Activated T-cell treated with anti-CD3 and anti-CD28 coated beads, Interleukin-2, amount 50 U/mL, for 72 hours (primary cell): Measurements from ENCODE around the gene ELK3. TPM values are rescaled to one million over a fixed set of nuclear protein-coding genes. Genes with fewer than 3 reads are reported as not detected.

Experiments used
- ATAC-seq, 2 donors: fragments of 150-1000 bp; cut with Tn5 transposase; replicated peaks in 1 of 2; 2 replicates each; pipeline ENCODE4 v1.10.0; 2021; ENCODE audit warnings: moderate library complexity in 2 of 2, mild to moderate bottlenecking in 1 of 2
- DNase-seq, 2 donors: peaks; one replicate each; pipeline ENCODE4 v3.0.0; 2021 to 2022; ENCODE audit warnings: mixed read lengths in 1 of 2
- H3K27ac Mint-ChIP-seq: one replicate; pipeline ENCODE4 v1.8.0; 2022; ENCODE audit warnings: mild to moderate bottlenecking, moderate library complexity, mixed read lengths
- H3K27me3 Mint-ChIP-seq: one replicate; pipeline ENCODE4 v1.8.0; 2022; ENCODE audit warnings: low read depth, mixed read lengths
- H3K36me3 Mint-ChIP-seq, 2 donors: one replicate each; pipeline ENCODE4 v1.8.0; 2022; ENCODE audit warnings: mixed read lengths in 2 of 2, mild to moderate bottlenecking in 1 of 2; ENCODE audit not compliant: insufficient read depth in 2 of 2
- H3K4me1 Mint-ChIP-seq: one replicate; pipeline ENCODE4 v1.8.0; 2022; ENCODE audit warnings: low read depth, mixed read lengths
- H3K4me3 Mint-ChIP-seq, 2 donors: one replicate each; pipeline ENCODE4 v1.8.0; 2022; ENCODE audit warnings: mild to moderate bottlenecking in 2 of 2, mixed read lengths in 2 of 2, moderate library complexity in 2 of 2
- H3K9me3 Mint-ChIP-seq, 2 donors: one replicate each; pipeline ENCODE4 v1.8.0; 2022; ENCODE audit warnings: mixed read lengths in 2 of 2
- total RNA-seq, 2 donors: library from RNA; stranded (reverse); gene quantifications; one replicate each; pipeline ENCODE4 v1.2.3, GENCODE V29; 2022

ELK3 gene
- total RNA-seq, 2 donors from 2014 or later, result 31.2 to 34.9 TPM

DNA sequence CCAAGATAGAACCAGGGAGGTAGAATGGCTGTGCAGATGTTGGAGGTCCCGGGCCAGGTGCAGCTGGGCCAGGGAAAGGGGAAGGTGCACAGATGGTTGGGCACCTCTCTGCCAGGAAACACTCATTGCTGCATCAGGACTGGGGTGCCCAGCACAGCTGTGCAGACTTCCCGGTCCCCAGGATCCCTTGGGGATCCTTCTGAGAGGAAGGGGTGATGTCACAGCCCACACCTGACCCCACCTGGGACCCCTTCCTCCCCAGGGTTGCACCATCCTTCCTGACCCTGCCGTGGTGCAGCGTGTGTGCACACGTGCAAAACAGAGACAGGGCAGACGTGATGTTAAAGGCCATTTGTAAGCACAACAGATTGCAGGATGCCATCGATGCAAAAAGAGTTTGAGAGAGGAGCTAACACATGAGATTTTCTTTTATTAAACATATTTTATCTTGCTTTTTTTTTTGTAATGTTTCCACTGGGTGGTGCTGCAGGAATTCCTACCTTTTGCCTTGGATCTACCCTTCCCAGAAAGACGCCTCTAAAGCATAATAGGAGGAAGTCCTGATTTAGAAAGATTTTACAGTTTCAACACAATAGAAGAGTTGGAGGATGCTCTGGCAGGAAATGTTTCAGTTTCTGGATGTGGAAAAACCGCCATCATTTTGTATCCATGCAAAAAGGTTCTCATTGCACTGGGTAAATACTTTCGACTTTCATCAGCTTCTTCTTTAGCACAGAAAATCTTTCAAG lies 14.8 kb downstream of the ELK3 start:
- peak; percentile 17 to 28 for ATAC-seq
- H3K4me3 Mint-ChIP-seq, result peak overlapping the region; percentile 81 to 89

DNA sequence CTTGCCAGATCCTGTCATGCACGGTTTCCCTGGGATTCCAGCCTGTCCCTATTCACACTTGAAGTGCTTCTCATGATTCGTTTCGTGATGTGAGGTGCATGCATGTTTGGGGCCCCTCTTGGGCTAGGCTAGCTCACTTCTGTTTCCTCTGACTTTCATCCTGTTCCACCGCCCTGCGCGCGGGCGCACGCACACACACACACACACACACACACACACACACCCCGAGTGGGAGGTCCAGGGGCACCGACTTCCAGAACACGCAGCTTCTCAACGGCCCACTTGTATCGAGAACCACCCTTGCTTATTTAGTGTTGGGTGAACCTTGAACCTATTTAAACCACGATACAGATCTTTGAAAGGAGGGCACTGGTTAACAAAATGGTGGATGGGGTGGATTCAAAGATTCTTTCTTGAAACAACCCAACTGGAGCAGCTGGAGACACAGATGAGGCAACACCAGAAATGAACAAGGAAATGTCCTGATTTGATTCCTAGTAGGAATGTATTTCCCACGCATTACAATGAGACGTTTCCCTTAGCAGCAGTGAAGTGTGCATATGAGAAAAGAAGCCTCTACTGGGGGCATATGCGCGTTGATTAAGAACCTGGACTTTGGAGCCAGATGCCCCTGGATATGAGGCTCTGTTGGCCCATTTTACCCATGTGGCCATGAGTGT lies 16.3 kb downstream of the ELK3 start:
- DNase-seq, result peak; percentile 54 to 63
- ATAC-seq, result peak; percentile 50 to 59
- Mint-ChIP-seq H3K9me3 (no peaks in the 10 kb centered on the region), H3K27ac (peak overlapping the region; percentile 83), H3K4me1 (peaks cover 100% of the 10 kb centered on the region), H3K27me3 (no peaks in the 10 kb centered on the region), H3K4me3 (peak overlapping the region; percentile 81 to 89), H3K36me3 (peaks cover 0 to 2% of the 10 kb centered on the region in 2 donors)

More for the DNA sequence above, 14.8 kb downstream of the ELK3 start:
- Mint-ChIP-seq H3K36me3 (peaks cover 0 to 2% of the 10 kb centered on the region in 2 donors), H3K9me3 (no peaks in the 10 kb centered on the region), H3K4me1 (peaks cover 100% of the 10 kb centered on the region), H3K27me3 (no peaks in the 10 kb centered on the region), H3K27ac (peak overlapping the region; percentile 83)
- no peak for DNase-seq

DNA sequence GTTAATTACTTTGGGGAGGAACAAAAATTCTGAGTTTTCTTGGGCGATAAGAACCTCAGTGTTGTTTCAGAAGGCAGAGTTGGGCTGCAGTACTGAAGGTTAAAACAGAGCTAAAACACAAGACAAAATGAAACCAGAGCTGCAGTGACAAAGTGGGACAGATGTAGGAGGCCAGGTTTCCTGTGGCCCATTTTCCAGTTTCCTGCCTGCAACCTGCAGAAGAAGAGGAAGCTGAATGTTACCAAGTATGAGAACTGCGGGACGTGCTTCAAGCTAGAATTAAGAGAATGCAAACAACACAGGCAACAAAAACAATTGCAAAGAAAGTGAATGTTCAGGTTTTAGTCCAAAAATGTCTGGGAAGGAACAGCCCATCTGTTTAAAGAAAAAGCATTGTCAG lies 17.8 kb downstream of the ELK3 start:
- Mint-ChIP-seq H3K27me3 (no peaks in the 10 kb centered on the region), H3K27ac (peak overlapping the region; percentile 83), H3K4me1 (peaks cover 94% of the 10 kb centered on the region), H3K9me3 (no peaks in the 10 kb centered on the region), H3K4me3 (peak overlapping the region; percentile 77 to 78), H3K36me3 (peaks cover 0 to 4% of the 10 kb centered on the region in 2 donors)
- ATAC-seq (no peak), DNase-seq (no peak)

DNA sequence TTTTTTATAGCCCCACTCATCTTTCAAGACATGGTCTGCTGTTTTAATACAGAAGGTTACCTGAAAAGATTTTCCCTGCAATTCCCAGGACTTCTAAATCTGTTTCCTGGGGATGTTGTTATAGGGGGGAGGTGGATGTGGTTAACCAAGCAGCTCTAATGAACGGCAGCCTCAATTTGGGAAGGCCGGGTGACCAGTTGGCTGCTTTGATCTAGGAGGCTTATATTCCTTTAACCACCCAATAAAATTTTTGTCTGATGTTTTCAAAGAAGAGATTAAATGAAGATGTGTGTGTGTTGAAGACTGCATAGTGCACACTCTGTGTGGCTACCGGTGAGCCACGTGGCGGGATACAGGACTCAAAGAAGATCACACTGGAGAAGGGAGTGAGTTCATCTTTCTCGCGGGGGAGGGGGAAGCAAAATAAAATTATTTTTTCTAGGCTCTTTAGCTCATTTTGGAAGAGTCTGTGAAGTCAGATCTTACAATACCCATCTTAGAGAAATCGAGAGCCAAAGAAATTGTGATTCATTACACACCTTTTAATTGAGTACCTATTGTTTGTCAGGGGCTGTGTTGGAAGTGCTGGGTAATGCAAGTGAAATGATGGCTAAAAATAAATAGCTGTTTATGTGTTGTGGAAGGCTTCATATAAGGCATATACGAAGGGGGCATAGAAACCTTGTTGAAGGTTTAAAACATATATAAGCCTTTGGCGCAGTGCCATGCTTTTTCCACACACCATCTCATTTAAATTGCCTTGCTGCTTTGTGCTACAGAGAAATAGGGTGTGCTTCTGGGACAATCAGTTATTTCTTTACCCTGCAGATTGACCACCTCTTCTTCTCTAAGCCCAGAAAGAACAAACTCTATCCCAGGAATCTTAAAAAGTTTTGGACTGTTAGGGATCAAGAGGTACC lies 18.5 kb downstream of the ELK3 start:
- Mint-ChIP-seq H3K27ac (peak overlapping the region; percentile 83), H3K4me3 (peak overlapping the region; percentile 77 to 78), H3K27me3 (no peaks in the 10 kb centered on the region)

DNA sequence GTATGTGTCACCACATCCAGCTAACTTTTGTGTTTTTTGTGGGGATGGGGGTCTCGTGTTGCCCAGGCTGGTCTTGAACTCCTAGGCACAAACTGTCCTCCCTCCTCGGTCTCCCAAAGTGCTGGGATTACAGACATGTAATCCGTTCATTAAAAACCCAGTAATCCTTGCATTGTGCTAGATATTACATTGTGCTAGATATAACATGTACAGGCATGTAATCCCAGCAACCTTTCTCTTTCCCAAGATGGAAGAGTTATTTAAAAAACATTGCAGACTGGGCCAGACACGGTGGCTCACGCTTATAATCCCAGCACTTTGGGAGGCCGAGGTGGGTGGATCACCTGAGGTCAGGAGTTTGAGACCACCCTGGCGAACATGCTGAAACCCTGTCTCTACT lies 19.7 kb downstream of the ELK3 start:
- H3K4me3 Mint-ChIP-seq, result peak overlapping the region in 1 of 2 donors; percentile 20
- no peak for ATAC-seq

More for the DNA sequence above, 18.5 kb downstream of the ELK3 start:
- peaks cover 0 to 6% of the 10 kb centered on the region in 2 donors for H3K36me3 Mint-ChIP-seq
- H3K9me3 Mint-ChIP-seq, result no peaks in the 10 kb centered on the region
- ATAC-seq, result peak; percentile 30 to 35
- H3K4me1 Mint-ChIP-seq, result peaks cover 91% of the 10 kb centered on the region
- no peak for DNase-seq

DNA sequence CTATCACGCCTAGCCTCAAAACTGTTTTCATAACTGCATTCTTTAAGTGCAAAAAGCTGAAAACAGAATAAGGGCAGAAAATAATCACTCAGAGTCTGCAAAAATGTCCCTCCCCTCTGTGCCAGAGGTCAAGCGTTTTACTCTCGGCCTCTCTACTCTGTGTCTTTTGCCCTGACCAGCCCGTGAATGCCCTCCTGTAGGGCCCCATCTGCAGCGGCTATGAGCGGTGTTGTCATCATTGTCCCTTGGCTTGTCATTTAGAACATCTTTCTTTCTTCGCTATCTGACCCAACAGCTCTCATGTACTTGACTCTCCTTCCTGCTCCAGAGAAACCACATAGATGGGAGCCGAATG lies 21.7 kb downstream of the ELK3 start:
- no peaks in the 10 kb centered on the region for H3K9me3 Mint-ChIP-seq
- peak overlapping the region; percentile 13 for H3K27ac Mint-ChIP-seq
- ATAC-seq (no peak), DNase-seq (no peak)
- H3K27me3 Mint-ChIP-seq, result no peaks in the 10 kb centered on the region
- peak overlapping the region; percentile 9 to 31 for H3K4me3 Mint-ChIP-seq
- peaks cover 80% of the 10 kb centered on the region for H3K4me1 Mint-ChIP-seq
- H3K36me3 Mint-ChIP-seq, result peaks cover 2 to 8% of the 10 kb centered on the region in 2 donors

More for the DNA sequence above, 19.7 kb downstream of the ELK3 start:
- no peak overlapping the region for H3K27ac Mint-ChIP-seq
- peaks cover 0 to 8% of the 10 kb centered on the region in 2 donors for H3K36me3 Mint-ChIP-seq
- H3K27me3 Mint-ChIP-seq, result no peaks in the 10 kb centered on the region
- peaks cover 85% of the 10 kb centered on the region for H3K4me1 Mint-ChIP-seq
- DNase-seq, result no peak
- H3K9me3 Mint-ChIP-seq, result no peaks in the 10 kb centered on the region

DNA sequence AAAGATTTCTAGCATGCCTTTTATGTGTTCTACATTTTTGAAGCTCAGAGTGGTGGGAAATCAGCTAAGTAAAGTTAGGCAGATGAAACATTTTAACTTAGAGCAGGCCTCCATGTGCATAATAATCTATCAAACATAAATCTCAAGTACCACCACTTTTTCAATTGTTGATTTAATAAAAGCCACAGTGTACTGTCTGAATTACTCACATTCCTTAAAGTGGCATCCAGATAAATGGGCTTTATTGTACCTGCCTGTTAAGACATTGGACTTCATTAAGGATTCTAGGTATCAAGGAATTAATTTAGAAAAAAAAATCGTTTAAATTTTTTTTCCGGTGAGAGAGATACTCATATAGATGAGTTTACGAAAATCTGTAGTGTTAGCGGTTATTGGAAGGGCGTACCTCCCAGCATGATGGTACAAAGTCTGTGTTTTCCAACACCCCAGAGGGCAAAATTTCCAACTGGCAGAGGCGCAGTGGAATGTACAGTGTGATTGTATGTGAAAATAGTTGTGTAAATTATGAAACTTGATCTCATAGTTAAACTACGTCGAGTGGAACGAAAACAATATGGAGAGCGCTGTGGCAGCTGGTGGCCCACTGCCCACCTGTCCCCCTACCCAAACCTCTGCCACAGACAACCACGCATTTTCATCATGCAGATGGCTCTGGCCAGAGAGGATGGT lies 25.0 kb downstream of the ELK3 start:
- H3K36me3 Mint-ChIP-seq, result peaks cover 9 to 17% of the 10 kb centered on the region in 2 donors
- no peaks in the 10 kb centered on the region for H3K9me3 Mint-ChIP-seq
- H3K27me3 Mint-ChIP-seq, result no peaks in the 10 kb centered on the region
- peak overlapping the region; percentile 51 for H3K27ac Mint-ChIP-seq
- peaks cover 53% of the 10 kb centered on the region for H3K4me1 Mint-ChIP-seq
- DNase-seq (no peak), ATAC-seq (no peak)
- no peak overlapping the region for H3K4me3 Mint-ChIP-seq

DNA sequence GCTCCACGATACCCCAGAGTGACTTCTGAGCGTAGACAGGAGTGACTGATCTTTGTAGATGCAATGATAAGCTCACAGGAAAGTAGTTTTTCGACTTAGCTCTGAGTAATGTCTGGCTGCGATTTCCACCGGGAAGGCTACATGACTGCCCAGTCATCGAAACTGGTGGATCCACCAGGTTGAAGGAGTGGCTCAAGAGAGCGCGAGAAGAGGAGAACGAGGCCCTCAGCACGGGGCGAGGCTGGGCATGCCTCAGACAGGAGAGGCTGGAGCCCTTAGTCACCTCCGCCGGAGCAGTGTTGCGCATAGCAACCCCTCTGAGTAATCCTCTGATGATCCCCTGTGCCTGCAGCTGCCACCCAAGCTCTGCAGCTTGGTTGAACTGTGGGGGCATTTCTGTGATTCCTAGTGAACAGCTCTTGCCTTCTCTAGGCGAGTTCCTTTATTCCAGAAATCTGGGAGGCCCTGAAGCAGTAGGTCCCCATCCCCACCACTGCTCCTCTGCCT lies 25.6 kb downstream of the ELK3 start:
- H3K27me3 Mint-ChIP-seq, result no peaks in the 10 kb centered on the region

DNA sequence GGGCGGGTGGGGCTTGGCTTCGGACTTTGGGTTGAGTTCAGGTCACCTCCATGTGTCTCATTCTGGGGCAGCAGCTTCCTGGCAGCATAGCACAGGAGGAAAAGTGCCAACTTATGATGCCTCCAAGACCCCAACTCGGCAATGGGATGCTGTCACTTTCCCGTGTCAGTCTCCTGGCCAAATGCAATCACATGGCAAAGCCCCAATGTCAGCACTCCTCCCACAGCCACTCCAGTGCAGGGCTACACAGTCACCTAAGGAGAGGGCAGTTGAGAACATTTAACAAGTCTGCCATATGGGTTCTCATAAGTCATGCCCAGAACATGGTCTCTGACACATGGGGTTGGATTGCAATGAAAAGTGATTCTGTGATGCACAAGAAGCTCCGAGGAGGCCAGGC lies 26.7 kb downstream of the ELK3 start:
- H3K27ac Mint-ChIP-seq, result no peak overlapping the region
- peaks cover 9 to 17% of the 10 kb centered on the region in 2 donors for H3K36me3 Mint-ChIP-seq
- no peak overlapping the region for H3K4me3 Mint-ChIP-seq
- ATAC-seq (no peak), DNase-seq (no peak)
- no peaks in the 10 kb centered on the region for H3K9me3 Mint-ChIP-seq
- H3K27me3 Mint-ChIP-seq, result no peaks in the 10 kb centered on the region
- peaks cover 38% of the 10 kb centered on the region for H3K4me1 Mint-ChIP-seq

More for the DNA sequence above, 25.6 kb downstream of the ELK3 start:
- no peak for DNase-seq
- Mint-ChIP-seq H3K27ac (peak overlapping the region; percentile 14), H3K4me1 (peaks cover 47% of the 10 kb centered on the region), H3K4me3 (no peak overlapping the region), H3K36me3 (peaks cover 9 to 19% of the 10 kb centered on the region in 2 donors), H3K9me3 (no peaks in the 10 kb centered on the region)
- ATAC-seq, result peak; percentile 41 to 46

DNA sequence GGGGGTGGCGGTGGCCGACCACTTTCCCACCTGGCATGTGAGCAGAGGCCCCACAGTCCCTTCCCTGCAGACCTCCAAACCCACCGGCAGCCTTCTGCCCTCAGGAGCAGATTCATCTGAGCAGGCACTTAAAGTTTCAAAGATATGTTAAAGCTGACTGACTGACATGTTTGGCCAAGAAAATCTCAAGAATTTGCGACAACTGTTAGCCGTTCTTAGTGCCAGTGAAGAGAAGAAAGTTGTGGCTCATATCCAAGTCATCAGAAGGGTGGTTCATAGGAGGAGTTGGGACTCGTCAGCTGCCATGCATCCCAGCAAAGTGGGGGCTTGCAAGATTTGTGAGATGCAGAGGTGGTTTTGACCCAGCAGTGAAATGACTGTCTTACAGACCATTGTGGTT lies 27.2 kb downstream of the ELK3 start:
- H3K4me3 Mint-ChIP-seq, result no peak overlapping the region
- ATAC-seq (no peak), DNase-seq (no peak)
- peaks cover 37% of the 10 kb centered on the region for H3K4me1 Mint-ChIP-seq
- peaks cover 9 to 17% of the 10 kb centered on the region in 2 donors for H3K36me3 Mint-ChIP-seq
- no peak overlapping the region for H3K27ac Mint-ChIP-seq
- no peaks in the 10 kb centered on the region for H3K9me3 Mint-ChIP-seq
- no peaks in the 10 kb centered on the region for H3K27me3 Mint-ChIP-seq

DNA sequence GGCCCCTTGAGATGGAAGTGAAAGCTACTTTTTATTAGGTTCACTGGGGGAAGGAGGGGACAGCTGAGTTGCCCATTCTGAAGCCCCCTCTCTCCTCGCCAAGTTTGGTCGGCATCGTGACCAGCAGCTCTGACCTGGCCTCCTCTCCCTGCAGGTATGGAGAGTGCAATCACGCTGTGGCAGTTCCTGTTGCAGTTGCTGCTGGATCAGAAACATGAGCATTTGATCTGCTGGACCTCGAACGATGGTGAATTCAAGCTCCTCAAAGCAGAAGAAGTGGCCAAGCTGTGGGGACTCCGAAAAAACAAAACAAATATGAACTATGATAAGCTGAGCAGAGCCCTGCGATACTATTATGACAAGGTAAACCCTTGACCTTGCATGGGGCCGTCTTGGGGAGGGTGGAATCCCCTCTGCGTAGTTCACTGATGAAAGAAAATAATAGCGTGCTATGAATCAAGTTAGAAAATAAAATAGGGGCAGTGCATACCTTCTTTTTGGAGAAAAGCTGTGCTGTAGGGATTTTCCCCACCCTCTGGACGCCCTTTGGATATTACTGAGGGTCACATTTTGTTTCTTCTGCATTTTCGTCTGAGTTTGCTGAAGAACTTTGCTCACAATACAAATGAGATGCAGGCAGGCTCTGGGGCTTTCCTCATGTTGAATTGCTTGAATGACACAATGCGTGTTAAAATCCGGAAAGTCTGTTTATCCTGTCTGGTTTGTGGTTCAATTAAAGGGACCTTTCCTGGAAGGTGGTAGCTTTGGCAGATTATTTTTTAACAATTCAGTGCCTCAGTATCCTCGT lies 29.4 kb downstream of the ELK3 start:
- Mint-ChIP-seq H3K36me3 (peaks cover 11% of the 10 kb centered on the region in 2 donors), H3K4me1 (peaks cover 42% of the 10 kb centered on the region), H3K9me3 (no peaks in the 10 kb centered on the region), H3K27ac (peak overlapping the region; percentile 78), H3K27me3 (no peaks in the 10 kb centered on the region), H3K4me3 (peak overlapping the region in 1 of 2 donors; percentile 55)
- no peak for DNase-seq
- peak; percentile 33 to 63 for ATAC-seq
